Measurements from ENCODE around the gene TMPRSS4.

DNA sequence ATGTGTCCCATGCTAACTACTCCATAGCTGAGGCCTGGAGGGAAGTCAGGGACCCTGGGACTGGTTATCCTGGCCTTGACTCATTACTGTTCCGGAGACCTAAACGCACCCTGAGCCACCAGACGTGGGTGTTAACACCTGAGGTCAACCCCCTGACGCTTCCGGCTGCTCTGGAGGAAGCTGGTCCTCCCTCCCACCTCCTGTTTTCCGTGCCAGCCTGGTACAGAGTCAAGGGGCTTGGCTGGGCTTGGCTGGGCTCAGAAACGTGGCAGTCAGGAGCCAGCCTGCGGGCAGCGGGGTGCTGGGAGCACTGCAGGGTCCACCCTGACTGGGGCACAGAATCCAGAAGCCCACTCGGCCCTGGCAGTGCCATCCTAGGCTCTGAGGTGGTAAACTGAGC, 2.6 kb downstream of the TMPRSS4 start:
- TF ChIP-seq EZH2 (IDR thresholded peaks at IDR 0.05; ENCODE audit: insufficient read depth, poor library complexity, severe bottlenecking) (no peak), EZH2phosphoT487 (IDR thresholded peaks at IDR 0.05; ENCODE audit: insufficient read depth, low read depth) (no peak)
